HuH-7 (cell line): ENCODE data around the gene KRTAP25-1.

Experiments
- DNase-seq: peaks from one replicate; pipeline ENCODE4 v3.0.0; 2011; ENCODE audit warnings: low spot score

Gene KRTAP25-1, protein sequence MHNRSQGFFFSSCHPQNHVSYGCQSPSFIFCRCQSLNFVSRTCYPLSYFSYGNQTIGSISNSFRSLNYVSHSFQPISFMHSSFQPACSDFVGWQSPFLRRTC

DNA sequence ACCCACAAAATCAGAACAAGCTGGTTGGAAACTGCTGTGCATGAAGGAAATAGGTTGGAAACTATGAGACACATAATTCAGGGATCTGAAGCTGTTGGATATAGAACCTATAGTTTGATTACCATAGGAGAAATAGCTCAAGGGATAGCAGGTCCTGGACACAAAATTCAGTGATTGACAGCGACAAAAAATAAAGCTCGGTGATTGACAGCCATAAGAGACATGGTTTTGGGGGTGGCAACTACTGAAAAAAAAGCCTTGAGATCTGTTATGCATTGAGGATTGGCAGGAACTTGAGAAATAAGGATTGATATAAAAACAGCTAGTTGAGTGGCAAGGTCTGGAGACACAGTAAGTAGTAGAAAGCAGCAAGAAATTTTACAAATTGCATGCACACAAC lies at the start of gene KRTAP25-1:
KRTAP25-1 (minus strand) TSS at position 300 of the 400 bp plus-strand sequence; CDS start at position 276, 24 bp downstream.
- no peak for DNase-seq

DNA sequence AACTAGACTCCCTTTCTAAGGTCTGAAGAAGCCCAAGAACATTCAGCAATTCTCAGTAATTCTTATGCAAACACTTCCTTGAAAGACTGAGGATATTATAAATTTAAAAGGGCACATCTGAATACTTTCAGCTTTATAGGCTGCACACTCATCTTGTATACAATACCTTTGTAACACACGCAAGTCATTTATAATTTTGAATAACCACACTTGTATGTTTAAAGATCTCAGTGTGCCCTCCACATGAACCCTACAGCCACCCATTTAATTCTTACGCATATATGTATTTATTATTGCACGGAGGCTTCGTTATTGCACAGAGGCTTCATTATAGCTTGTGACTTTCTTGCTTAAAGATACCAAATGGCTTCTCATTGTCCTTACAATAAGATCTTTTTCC lies 49.4 kb upstream of the KRTAP25-1 start:
- DNase-seq = no peak

DNA sequence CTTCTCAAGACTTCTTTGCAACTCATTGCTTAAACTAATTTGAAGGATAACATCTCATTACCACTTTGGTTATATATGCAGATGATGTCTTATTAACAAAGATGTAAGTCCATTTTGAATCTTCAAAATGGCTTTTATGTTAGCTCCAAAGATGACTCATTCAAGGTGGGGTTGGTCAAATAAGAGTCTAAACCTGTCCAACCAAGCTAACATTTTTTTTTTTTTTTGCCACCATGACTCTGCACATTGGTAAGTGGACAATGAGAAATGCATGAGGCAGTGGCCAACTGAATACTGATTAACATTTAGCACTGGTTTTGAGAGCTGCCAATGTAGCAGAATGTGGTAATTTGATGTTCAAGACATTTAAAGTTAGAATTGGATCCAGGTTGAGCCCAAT lies 48.5 kb upstream of the KRTAP25-1 start:
- DNase-seq = no peak

DNA sequence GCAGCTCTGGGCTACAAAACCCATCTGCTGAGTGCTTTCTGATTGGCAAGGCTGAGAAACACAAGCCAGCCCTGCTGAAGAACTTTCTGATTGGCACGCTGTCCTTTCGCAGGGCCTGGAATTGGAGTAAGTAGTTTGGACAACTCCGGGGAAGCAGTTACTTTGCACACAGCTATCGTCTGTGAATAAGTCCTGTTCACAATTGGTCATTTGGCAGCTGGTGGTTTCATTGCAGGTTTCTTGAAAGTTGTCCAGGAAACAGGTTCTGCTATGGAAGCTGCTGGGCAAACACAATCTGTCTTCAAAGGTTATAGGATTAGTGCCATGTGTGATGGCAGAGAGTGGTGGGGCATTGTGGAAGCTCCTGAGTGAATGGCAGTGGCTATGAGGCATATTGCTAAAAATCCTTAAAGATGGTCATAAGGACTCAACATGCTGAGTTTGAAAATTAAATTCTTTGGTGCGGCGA lies 48.0 kb upstream of the KRTAP25-1 start, which contains the start of gene KRTAP27-1:
KRTAP27-1 (minus strand) TSS at position 419 of the 469 bp plus-strand sequence; CDS start at position 393, 26 bp downstream.
- DNase-seq = no peak

DNA sequence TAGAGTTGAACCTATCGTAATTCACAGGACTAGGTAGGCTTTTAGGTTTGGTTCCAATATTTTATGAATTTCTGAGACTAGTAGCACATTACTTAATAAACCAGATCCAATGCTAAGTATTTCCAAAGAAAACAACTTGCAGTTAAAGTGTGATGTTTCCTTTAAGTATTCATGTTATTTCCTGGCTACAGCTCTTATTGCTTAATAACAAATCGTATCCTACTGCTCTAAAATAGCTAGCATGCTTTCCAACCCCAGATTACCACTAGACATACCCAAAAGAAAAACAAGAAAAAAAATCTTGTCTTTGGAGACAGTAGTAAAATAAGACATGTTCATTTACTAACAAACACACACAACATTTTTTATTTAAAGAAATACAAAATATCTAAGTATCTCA lies 47.3 kb upstream of the KRTAP25-1 start:
- no peak for DNase-seq

DNA sequence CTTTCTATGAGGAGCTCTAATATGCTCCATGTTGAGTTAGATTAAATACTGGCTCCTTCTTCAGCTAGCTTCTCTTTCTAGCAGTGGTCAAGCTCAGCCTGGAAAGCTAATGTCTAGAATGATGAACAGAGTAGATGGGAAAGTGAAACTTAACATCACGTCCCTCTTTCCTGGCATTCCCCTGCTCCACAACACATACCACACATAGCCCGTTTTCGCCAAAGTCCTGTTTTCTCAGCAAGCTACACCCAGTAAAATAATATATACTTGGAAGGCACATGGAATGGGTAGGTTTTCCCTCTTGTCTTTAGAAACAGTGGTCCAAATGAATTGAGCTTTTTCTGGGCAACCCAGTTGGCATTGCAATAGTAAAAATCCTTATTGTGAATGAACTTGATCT lies 44.4 kb upstream of the KRTAP25-1 start:
- no peak for DNase-seq

DNA sequence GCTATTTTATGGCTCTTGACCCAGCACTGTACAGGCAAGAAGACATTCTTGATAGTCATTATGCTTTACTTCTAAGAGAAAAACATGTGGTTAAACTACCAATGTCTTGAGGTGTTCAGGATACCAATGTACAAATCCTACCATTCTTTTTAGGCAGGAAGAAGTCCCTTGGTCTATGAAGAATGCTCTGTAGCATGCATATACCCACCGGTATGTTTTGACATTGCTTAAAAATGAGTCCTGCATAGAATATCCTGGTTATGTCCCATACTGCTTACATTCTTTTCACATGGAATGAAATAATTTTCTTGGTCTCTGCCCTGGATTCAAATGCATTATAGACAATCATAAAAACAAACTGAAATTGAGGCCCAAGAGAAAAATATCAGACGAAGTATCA lies 43.4 kb upstream of the KRTAP25-1 start:
- DNase-seq = no peak

DNA sequence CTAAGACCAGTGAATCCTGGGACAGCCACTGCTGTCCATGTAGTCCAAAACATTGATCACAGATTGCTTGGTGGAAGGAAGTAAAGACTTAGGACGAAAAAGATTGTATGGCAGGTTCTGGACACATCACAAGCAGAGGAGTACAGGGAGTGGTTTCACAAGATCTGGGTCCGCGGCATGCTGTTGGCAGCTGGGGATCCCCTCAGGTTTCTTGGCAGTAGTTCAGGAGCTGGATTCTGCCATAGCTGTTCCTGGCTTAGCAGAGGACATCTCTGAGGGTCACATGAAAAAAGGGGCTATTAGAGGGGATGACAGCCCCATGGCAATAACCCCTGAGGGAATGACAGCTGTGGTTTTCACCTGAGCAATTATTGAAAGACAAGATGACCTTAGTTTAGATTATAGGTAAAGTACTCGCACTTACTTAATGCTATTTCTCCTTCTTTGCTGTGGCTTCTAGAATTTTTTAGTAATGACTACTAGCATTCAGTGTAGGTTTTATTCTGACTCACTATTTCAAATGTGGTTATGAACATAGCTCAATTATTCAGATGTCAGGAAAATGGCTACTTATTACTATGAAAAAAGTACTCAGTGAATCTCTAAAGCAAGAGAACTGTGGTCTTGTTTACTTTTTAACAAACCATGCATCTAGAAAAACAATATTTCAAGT lies 40.0 kb upstream of the KRTAP25-1 start:
- DNase-seq = no peak

DNA sequence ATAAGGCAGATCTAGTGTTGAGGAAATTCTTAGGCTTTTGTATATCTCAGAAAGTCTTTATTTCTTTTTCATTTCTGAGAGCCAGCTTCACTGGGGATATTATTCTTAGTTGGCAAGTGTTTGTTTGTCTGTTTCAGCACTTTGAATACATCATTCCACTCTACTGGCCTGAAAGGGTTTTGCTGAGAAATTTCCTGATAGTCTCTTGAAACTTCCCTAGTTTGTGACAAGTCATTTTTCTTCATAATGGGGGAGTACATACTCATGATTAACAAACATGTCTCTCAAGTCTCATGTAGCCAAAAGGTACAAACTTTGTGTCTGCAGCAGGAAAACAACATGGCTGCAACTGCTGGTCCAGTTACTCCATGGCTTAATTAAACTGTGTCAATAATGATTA lies 37.1 kb upstream of the KRTAP25-1 start:
- DNase-seq = no peak

DNA sequence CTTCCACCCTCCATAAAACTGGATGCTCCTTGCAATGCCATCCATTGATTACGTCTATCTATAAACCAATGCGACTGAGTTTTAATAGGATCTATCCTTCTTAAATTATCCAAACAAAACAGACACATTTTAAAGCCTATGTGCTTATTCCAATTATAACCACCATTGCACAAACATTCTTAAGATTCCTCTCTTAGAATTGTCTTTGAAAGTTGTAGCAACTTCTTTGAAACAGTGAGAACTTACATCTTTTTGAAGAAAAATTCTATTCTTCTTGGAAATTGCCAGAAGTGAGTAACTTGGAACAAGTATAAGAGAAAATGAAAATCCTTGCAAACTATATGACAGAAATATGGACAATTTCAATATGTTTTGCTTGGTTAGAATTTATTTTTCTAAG lies 30.9 kb upstream of the KRTAP25-1 start, which contains the start of gene KRTAP26-1:
KRTAP26-1 (minus strand) TSS at position 101 of the 400 bp plus-strand sequence. CDS start 280 bp downstream, outside the sequence.
- DNase-seq = no peak

DNA sequence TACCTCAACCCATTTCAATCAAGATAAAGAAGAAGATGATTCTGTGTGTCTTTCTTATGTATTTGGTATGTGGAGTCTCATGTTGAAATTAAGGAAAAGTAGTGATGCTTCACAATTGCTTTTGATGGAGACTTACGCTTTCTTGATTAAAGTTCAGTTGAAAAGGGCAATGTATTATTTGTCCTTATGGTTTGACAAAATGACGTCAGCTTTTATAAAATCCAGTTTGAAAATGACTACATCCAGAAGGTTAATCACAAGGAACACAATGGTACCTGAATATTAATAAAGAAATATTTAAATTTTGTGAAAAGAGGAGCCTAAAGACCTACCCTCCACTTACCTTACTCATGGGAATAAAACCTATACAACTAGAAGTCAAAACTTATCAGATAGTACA lies 26.4 kb upstream of the KRTAP25-1 start:
- DNase-seq = no peak

DNA sequence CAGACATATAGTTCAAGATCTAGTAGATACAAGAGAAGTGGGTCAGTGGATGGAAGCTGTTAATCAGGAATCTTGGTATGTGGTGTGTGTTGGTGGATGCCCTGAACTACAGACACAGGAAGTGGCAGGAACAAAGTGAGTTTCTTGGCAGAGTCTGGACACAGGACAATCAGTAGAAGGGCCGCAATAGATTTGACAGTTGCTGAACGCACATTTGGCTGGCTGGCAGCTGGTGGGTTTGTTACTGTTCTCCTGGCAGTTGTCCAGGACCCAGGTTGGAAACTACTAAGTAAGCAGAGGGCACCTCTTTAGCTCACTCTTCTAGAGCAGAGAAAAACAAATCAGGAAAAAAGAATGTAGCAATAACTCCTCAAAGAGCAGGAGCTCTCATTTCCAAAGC lies 17.6 kb upstream of the KRTAP25-1 start:
- DNase-seq = no peak

DNA sequence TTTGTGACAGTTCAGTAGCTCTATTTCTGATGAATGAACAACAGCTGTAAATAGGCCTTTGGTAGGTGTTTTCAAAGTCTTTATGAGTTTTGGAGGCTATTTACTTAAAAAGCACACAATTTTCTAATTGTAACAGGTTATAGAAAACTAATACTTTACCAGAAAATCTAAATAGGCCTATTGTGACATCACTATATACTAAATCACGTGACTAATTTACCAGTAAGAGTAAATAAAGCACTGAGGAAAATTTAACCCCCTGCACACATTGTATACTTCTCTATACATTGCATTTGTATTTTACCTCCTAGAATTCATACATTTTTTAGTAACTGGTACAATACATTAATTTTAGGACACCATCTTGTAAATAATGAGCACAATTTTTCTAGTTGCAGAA lies 15.8 kb upstream of the KRTAP25-1 start:
- no peak for DNase-seq

DNA sequence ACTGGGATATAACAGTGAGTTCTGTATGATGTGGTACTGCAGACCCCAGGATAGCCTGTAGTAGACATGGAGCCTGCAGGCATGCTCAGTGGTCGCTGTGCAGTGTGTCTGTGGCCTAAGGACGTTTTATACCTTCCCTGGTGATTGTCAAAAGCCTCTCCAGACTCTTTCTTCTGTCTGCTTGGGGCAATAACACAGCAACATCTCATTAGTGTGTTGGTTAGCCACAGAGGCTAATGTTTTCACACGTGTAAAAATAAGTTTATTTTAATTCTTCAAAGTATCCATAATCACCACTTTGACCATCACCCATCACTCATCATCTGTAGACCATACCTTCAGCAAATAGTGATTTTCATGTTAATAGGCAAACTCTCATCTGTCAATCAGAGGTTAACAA lies 6.5 kb downstream of the KRTAP25-1 start, which contains the start of gene KRTAP24-1:
KRTAP24-1 (minus strand) TSS at position 101 of the 400 bp plus-strand sequence; CDS start at position 83, 18 bp downstream.
- no peak for DNase-seq

DNA sequence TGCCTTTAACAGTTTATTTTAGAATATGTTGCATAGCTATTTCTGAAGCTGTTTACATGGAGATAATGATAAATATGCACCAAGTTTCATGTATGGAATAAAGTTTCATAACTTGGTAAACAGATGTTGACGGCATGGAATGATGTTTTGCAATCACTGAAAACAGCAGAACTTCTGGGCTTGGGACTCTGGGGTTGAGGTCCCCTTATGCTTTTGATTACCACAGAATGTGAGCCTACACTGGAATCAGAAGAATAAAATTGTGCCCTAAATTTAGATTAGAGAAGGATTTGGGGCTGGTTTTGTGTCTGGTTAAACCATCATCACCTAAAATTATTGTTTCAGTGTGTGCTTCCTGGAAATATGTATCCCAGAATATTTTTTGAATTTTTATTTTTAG lies 17.7 kb downstream of the KRTAP25-1 start:
- no peak for DNase-seq

DNA sequence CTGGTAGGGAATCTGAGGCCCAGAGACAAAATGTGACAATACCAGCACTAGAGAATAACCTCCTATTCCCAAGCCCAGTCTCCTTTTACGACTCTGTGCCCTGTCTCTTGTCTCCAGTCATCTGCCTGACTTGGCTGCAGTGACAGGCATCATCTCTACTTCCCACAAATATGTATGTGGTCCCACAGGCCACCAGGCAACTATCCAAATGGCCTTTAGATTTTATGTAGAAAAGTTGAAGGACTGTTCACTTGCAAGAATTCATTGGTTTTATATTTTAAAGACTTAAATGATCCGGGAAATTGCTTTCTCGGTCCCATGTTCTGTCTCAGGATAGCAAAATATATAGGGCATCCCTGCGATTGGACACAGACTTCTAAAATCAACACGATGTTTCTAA lies 18.2 kb downstream of the KRTAP25-1 start:
- no peak for DNase-seq

DNA sequence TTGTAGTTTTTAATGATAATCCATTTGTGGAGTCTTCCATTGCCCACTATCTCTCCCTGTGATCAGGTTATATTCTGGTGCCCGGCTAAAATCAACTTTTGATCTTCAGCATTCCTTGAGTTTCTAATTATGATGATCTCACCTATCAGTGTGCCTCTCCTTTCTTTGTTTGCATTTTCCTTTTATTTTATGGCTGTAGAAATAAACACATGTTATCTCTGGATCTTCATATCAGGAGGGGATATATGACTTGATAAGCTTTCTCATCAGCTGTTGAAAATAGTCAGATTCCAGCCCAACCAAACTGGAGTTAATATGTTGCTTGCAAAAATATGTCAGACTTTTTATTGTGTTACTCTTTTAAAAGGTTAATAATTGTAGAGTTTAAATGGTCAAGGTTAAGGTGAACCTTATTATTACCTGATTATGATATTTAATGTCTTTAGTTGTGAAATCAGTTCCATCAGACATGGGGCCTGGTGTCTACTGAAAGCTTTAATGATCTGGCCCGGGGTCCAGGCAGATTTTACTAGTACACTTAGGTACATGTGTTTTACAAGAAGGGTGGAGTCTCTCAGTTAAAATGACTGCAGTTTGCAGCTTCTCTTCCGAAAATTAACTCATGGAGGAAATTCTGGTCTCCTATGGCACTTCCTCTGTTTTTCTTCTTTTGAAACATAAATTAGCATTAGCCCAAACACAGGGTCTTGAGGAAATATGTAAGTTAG lies 19.3 kb downstream of the KRTAP25-1 start:
- no peak for DNase-seq

DNA sequence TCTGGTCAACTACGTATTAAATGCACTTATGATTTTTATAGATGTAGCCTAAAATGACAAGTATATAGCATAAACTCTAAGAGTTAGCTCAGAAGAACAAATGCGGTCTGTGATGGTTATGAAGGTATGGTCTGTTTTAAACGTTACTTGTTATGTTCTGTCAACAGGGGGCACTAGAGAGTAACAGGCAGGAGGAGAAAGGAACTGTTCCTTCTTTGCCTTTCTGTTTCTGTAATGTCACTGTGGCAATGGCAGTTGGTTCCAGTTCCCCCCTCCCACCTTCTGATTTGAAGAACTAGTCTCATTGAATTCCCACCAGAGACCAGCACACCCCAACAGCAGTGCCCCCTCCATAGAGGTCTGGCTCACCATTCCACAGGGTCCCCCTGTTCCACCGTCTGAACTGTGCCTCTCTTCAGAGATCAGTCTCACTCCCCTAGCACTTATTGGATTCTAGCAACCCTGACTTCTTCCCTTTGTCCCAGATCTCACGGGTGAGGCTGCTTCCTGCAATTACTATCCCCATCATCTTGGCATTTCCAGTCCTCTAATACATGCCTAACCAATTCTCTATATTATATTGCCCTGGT lies 20.6 kb downstream of the KRTAP25-1 start:
- DNase-seq = peak; percentile 8

DNA sequence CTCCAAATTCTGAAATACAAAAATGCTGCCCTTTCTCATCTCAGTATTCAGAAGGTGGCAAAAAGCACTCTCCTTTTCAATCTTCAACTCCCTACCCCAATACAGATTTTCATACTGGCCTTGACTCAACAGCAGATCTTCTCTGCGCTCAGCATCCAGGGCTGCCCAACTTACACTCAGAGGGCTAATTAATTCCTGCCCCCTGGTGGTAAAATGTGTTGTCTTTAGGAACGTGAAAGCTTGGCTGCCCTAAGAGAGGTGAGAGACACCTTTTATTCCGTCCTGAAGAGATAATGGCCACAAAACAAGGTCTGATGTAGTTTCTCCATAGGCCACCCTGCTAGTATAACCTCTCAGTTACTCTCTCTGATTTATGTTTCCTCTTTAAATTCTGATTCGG lies 31.5 kb downstream of the KRTAP25-1 start:
- DNase-seq = peak; percentile 11

DNA sequence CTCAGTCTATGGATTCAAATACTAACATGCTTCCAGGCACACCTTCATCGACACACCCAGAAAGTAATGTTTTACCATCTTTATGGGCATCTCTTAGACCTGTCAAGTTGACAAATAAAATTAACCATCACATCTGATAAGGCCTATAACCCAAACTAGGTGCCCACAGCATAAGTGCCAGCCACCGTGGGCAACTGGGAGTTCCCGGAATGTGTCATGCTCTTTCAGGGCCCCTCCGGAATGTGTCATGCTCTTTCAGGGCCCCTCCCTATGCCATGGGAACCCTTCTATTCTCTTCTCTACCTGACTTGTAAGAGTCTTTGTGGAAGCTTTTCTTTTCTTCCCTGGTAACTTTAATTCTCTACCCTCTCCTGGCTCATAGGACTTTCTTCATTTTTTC lies 33.2 kb downstream of the KRTAP25-1 start:
- no peak for DNase-seq

DNA sequence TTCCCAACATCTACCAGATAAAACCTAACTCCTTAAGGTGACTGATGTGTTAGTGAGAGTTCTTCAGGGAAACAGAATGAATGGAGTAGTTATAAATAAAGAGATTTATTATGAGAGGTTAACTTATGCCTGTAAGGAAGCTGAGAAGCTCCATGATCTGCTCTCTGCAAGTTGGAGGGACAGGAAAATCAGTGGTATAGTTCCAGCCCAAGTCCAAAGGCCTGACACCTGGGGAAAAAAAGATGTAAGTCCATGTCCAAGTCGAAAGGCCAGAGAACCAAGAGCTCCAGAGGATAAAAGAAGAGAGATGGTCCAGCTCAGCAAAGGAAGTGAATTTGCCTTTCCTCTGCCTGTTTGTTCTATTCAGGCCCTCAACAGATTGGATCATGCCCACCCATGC lies 33.6 kb downstream of the KRTAP25-1 start:
- no peak for DNase-seq

DNA sequence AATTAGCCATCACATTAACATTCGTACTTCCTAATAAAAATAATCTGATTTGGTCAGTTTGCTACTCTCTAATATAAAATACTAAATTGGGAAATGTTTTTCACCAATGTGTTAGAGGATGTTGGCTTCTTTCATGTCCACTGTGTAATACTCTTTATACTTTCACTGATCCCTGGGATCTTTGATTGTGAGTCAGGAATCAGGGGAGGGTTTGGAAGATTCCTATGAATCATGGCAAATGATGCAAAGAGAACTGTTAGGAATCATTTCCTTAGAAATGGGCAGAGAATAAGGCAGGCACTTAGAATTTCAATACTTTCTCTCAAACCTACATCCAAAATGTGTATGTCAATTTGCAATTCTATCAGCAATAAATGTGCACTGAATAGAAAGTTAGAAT lies 37.5 kb downstream of the KRTAP25-1 start:
- DNase-seq = no peak

DNA sequence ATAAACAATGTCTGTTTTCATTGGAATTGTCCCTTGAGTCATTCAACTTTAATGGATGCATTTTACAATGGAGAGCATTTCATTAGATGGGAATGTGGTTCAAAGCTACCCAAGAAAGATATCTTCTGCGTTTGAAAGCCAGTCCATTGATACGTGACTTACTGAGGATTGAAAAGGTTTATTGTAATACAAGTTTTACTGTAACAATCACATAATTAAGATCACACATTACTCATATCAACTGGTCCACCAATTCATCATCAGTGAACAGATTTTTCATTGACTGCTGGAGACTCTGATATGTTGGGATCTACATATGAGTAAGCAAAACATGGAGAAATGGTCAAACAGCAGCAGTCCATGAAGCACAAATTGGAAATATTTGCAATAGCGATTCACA lies 39.4 kb downstream of the KRTAP25-1 start:
- no peak for DNase-seq
